ENCODE data around the gene LRFN2. TPM values are rescaled to one million over a fixed set of nuclear protein-coding genes. Genes with fewer than 3 reads are reported as not detected.

The LRFN2 gene
- polyA plus RNA-seq, 1 donor (not counting 4 experiments of a cell fraction or from before 2014, with no cell fraction given), result not detected

- Histone ChIP-seq H3K4me1 (ENCODE audit: control insufficient read depth, extremely low read depth, insufficient read depth, low read length) (peaks cover under 1% of the 10 kb centered on the region), H3K4me3 (ENCODE audit: control insufficient read depth in 2 of 3, extremely low read depth in 1 of 3, insufficient read depth in 2 of 3, low read depth in 1 of 3, low read length in 3 of 3) (no peak overlapping the region), H3K4me2 (ENCODE audit: control insufficient read depth, extremely low read depth, insufficient read depth, low read depth, low read length) (no peak overlapping the region), H2AFZ (ENCODE audit: control insufficient read depth, low read length) (no peak overlapping the region), H3K9me1 (ENCODE audit: control insufficient read depth, extremely low read depth, insufficient read depth, low read length) (no peaks in the 10 kb centered on the region), H3K36me3 (ENCODE audit: control insufficient read depth in 2 of 2, extremely low read depth in 1 of 2, insufficient read depth in 2 of 2, low read length in 2 of 2) (no peaks in the 10 kb centered on the region), H3K79me2 (ENCODE audit: control insufficient read depth, insufficient read depth, low read length) (no peaks in the 10 kb centered on the region), H3K27me3 (ENCODE audit: control insufficient read depth, extremely low read depth, insufficient read depth, low read length) (no peaks in the 10 kb centered on the region), H3K9ac (ENCODE audit: control insufficient read depth, extremely low read depth, insufficient read depth, low read length) (no peak overlapping the region), H4K20me1 (ENCODE audit: control insufficient read depth, extremely low read depth, insufficient read depth, low read length) (no peaks in the 10 kb centered on the region), H3K27ac (ENCODE audit: control insufficient read depth, insufficient read depth, low read length) (no peak overlapping the region), H3K9me3 (ENCODE audit: control insufficient read depth, low read depth, low read length) (no peaks in the 10 kb centered on the region)
- no peak for TF ChIP-seq CTCF (optimal IDR thresholded peaks at IDR 0.05 in 1 of 3, IDR thresholded peaks at IDR 0.05 in 1 of 3, conservative IDR thresholded peaks at IDR 0.05 in 1 of 3; ENCODE audit: extremely low read depth in 1 of 3, insufficient read depth in 2 of 3, low read length in 3 of 3)
- dilution Hi-C loops (cut with MboI; ENCODE audit: extremely low pct_ligation_motif_present, low sequenced_read_pairs), result no loop called here
- no peak for DNase-seq (ENCODE audit: low read depth, low spot score)
- FAIRE-seq, result no peak
These were observed 196.1 kb downstream of the LRFN2 start for GRCh38 chr6:40391086-40391485.

GRCh38 chr6:40390144-40390800, 196.9 kb downstream of the LRFN2 start:
- no peak overlapping the region for H2AFZ ChIP-seq (ENCODE audit: control insufficient read depth, low read length)
- TF ChIP-seq EZH2 (IDR thresholded peaks at IDR 0.05; ENCODE audit: low read length) (no peak), CTCF (optimal IDR thresholded peaks at IDR 0.05 in 1 of 3, IDR thresholded peaks at IDR 0.05 in 1 of 3, conservative IDR thresholded peaks at IDR 0.05 in 1 of 3; ENCODE audit: extremely low read depth in 1 of 3, insufficient read depth in 2 of 3, low read length in 3 of 3) (no peak)
- H3K79me2 ChIP-seq (ENCODE audit: control insufficient read depth, insufficient read depth, low read length), result no peaks in the 10 kb centered on the region
- H3K9me3 ChIP-seq (ENCODE audit: control insufficient read depth, low read depth, low read length), result no peaks in the 10 kb centered on the region
- no peaks in the 10 kb centered on the region for H3K9me1 ChIP-seq (ENCODE audit: control insufficient read depth, extremely low read depth, insufficient read depth, low read length)
- dilution Hi-C loops (cut with MboI; ENCODE audit: extremely low pct_ligation_motif_present, low sequenced_read_pairs), result no loop called here
- no peak overlapping the region for H3K27ac ChIP-seq (ENCODE audit: control insufficient read depth, insufficient read depth, low read length)
- no peak overlapping the region for H3K4me3 ChIP-seq (ENCODE audit: control insufficient read depth in 2 of 3, extremely low read depth in 1 of 3, insufficient read depth in 2 of 3, low read depth in 1 of 3, low read length in 3 of 3)
- no peaks in the 10 kb centered on the region for H3K27me3 ChIP-seq (ENCODE audit: control insufficient read depth, extremely low read depth, insufficient read depth, low read length)
- no peak overlapping the region for H3K4me2 ChIP-seq (ENCODE audit: control insufficient read depth, extremely low read depth, insufficient read depth, low read depth, low read length)
- DNase-seq (ENCODE audit: low read depth, low spot score) (no peak), FAIRE-seq (no peak)
- no peaks in the 10 kb centered on the region for H3K36me3 ChIP-seq (ENCODE audit: control insufficient read depth in 2 of 2, extremely low read depth in 1 of 2, insufficient read depth in 2 of 2, low read length in 2 of 2)
- H3K4me1 ChIP-seq (ENCODE audit: control insufficient read depth, extremely low read depth, insufficient read depth, low read length), result no peaks in the 10 kb centered on the region
- H4K20me1 ChIP-seq (ENCODE audit: control insufficient read depth, extremely low read depth, insufficient read depth, low read length), result no peaks in the 10 kb centered on the region
- H3K9ac ChIP-seq (ENCODE audit: control insufficient read depth, extremely low read depth, insufficient read depth, low read length), result no peak overlapping the region
